Measurements from ENCODE around the gene PNKP.

Gene PNKP

GRCh38 chr19:49866933-49867782 lies at the start of gene PNKP:
TSS of gene PNKP (minus strand) at chr19:49867576. CDS start at chr19:49867204, 372 bp downstream.
- no peaks in the 10 kb centered on the region for H3K27me3 ChIP-seq (ENCODE audit: control insufficient read depth, insufficient read depth, low read length)
- H3K36me3 ChIP-seq (ENCODE audit: control insufficient read depth, insufficient read depth, low read length): peaks cover 10% of the 10 kb centered on the region
- H3K4me1 ChIP-seq (ENCODE audit: control insufficient read depth, insufficient read depth, low read length): 0 out of 2 replicates have a peak, but pooled peaks cover 3% of the 10 kb centered on the region
- no peaks in the 10 kb centered on the region for H3K9me3 ChIP-seq (ENCODE audit: control insufficient read depth, insufficient read depth, low read length)
- no peak for DNase-seq (ENCODE audit: low read depth, low spot score)
- no peak within 1 kb of the TSS for H3K27ac ChIP-seq (ENCODE audit: low read length)
- peak within 1 kb of the TSS; percentile 58 for H3K4me3 ChIP-seq (ENCODE audit: low read length)
- WGBS (ENCODE audit: insufficient coverage, insufficient read length): no CpG with 5 or more reads among the region's 65 CpGs

- Histone ChIP-seq H3K9me3 (ENCODE audit: control insufficient read depth, insufficient read depth, low read length) (no peaks in the 10 kb centered on the region), H3K27me3 (ENCODE audit: control insufficient read depth, insufficient read depth, low read length) (no peaks in the 10 kb centered on the region), H3K27ac (ENCODE audit: low read length) (no peak overlapping the region), H3K4me1 (ENCODE audit: control insufficient read depth, insufficient read depth, low read length) (no peaks in the 10 kb centered on the region), H3K36me3 (ENCODE audit: control insufficient read depth, insufficient read depth, low read length) (peaks cover 15% of the 10 kb centered on the region), H3K4me3 (ENCODE audit: low read length) (no peak overlapping the region)
- WGBS (ENCODE audit: insufficient coverage, insufficient read length): no CpG with 5 or more reads among the region's 6 CpGs
- DNase-seq (ENCODE audit: low read depth, low spot score): no peak
Observed at GRCh38 chr19:49915271-49915670, 47.9 kb upstream of the PNKP start.

GRCh38 chr19:49913720-49914119 lies 46.3 kb upstream of the PNKP start:
- H3K4me3 ChIP-seq (ENCODE audit: low read length): no peak overlapping the region
- no CpG with 5 or more reads among the region's 10 CpGs for WGBS (ENCODE audit: insufficient coverage, insufficient read length)
- H3K4me1 ChIP-seq (ENCODE audit: control insufficient read depth, insufficient read depth, low read length): no peaks in the 10 kb centered on the region
- DNase-seq (ENCODE audit: low read depth, low spot score): no peak
- H3K36me3 ChIP-seq (ENCODE audit: control insufficient read depth, insufficient read depth, low read length): peaks cover 22% of the 10 kb centered on the region
- H3K27ac ChIP-seq (ENCODE audit: low read length): no peak overlapping the region
- no peaks in the 10 kb centered on the region for H3K9me3 ChIP-seq (ENCODE audit: control insufficient read depth, insufficient read depth, low read length)
- H3K27me3 ChIP-seq (ENCODE audit: control insufficient read depth, insufficient read depth, low read length): no peaks in the 10 kb centered on the region

DNA sequence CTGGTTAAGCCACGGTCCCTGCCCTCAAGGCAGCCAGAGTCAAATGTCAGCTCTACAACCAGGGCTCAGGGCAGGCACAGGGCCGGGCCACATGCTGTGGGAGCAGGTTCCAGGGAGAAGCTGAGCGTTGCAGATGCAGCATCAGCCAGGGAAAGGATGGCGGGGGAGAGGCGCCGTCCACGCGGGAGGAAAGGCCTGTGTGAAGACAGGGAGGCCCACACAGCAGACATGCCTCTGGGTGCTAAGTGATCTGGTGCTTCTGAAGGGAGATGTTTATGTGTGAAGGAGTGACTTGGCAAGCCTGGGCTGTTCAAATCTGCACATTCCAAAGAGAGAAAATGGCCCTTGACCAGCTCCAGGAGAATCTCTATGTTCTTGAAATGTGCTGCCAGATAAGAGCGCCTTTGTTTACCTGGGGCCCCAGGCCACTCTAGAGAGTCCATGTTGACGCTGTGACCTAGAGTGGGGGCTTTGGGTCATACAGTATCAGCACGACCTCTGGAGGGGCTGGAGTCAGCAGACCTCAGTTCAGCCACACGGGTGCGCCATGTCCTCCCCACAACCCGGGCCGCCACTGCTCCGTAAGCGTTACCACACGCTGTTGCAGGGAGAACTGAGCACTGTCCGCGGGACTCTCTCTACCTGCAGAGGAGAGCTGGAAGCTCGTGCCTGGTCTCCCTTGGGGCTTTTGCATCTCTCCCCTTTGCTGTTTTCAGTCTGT lies 45.7 kb upstream of the PNKP start:
- Histone ChIP-seq H3K27ac (ENCODE audit: low read length) (no peak overlapping the region), H3K36me3 (ENCODE audit: control insufficient read depth, insufficient read depth, low read length) (peaks cover 22% of the 10 kb centered on the region), H3K4me3 (ENCODE audit: low read length) (no peak overlapping the region), H3K27me3 (ENCODE audit: control insufficient read depth, insufficient read depth, low read length) (no peaks in the 10 kb centered on the region), H3K9me3 (ENCODE audit: control insufficient read depth, insufficient read depth, low read length) (no peaks in the 10 kb centered on the region), H3K4me1 (ENCODE audit: control insufficient read depth, insufficient read depth, low read length) (no peaks in the 10 kb centered on the region)
- no peak for DNase-seq (ENCODE audit: low read depth, low spot score)
- no CpG with 5 or more reads among the region's 21 CpGs for WGBS (ENCODE audit: insufficient coverage, insufficient read length)

- no peak for DNase-seq (ENCODE audit: low read depth, low spot score)
- H3K4me1 ChIP-seq (ENCODE audit: control insufficient read depth, insufficient read depth, low read length): peaks cover 2% of the 10 kb centered on the region; the same call in 1 of the 2 replicates
- H3K27me3 ChIP-seq (ENCODE audit: control insufficient read depth, insufficient read depth, low read length): no peaks in the 10 kb centered on the region
- no peak overlapping the region for H3K27ac ChIP-seq (ENCODE audit: low read length)
- peaks cover 27% of the 10 kb centered on the region for H3K36me3 ChIP-seq (ENCODE audit: control insufficient read depth, insufficient read depth, low read length)
- H3K4me3 ChIP-seq (ENCODE audit: low read length): no peak overlapping the region
- no peaks in the 10 kb centered on the region for H3K9me3 ChIP-seq (ENCODE audit: control insufficient read depth, insufficient read depth, low read length)
- WGBS (ENCODE audit: insufficient coverage, insufficient read length): no CpG with 5 or more reads among the region's 9 CpGs
Observed at GRCh38 chr19:49911381-49912145, 44.2 kb upstream of the PNKP start.

GRCh38 chr19:49910179-49910578 lies 42.8 kb upstream of the PNKP start:
- no peak for DNase-seq (ENCODE audit: low read depth, low spot score)
- no CpG with 5 or more reads among the region's 5 CpGs for WGBS (ENCODE audit: insufficient coverage, insufficient read length)

DNA sequence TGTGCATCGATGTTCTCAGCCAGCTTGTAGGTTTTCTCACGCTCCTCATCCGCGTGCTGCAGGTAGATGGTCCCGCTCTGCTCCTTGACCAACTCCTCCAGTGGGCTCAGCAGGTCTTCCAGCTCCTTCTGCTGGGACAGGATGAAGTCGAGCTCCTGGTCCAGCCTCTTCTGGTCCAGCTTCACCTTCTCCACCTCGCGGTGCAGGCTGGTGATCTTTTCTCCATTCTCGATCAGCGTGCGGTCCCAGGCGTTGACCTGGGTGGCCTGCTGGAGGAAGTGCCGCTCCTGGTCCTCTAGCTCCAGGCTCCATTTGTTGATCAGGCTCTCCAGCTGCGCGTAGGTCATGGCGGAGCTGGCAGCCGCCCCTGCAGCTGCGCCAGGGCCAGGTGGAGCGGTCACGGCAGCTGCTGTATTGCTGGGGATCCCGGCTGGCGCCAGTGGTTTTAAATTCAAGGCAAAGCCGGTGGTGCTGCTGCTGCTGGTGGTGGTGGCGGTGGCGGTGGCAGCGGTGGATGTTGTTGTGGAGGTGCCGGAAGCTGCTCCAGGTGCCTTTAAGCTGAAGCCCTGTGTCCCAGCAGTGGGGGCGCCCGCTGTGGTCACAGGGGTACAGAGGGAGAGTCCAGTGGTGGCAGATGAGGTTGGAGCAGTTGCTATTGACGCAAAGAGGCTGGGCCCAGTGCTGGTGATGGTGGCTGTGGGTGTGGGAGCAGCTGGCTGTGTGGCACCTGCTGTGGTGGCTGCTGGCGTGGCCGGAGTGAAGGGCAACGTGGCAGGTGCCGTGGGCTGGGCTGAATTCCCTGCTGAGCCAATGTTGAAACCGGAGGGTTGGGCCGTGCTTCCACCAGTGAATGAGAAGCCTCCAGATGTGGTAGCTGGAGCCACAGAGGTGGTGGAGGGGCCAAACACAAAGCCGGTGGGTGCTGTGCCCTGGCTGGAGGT lies 41.4 kb upstream of the PNKP start:
- peaks cover 2% of the 10 kb centered on the region; the same call in 1 of the 2 replicates for H3K4me1 ChIP-seq (ENCODE audit: control insufficient read depth, insufficient read depth, low read length)
- H3K27me3 ChIP-seq (ENCODE audit: control insufficient read depth, insufficient read depth, low read length): no peaks in the 10 kb centered on the region
- H3K27ac ChIP-seq (ENCODE audit: low read length): no peak overlapping the region
- no peaks in the 10 kb centered on the region for H3K9me3 ChIP-seq (ENCODE audit: control insufficient read depth, insufficient read depth, low read length)
- peaks cover 17% of the 10 kb centered on the region for H3K36me3 ChIP-seq (ENCODE audit: control insufficient read depth, insufficient read depth, low read length)
- WGBS (ENCODE audit: insufficient coverage, insufficient read length): no CpG with 5 or more reads among the region's 37 CpGs
- no peak overlapping the region for H3K4me3 ChIP-seq (ENCODE audit: low read length)
- no peak for DNase-seq (ENCODE audit: low read depth, low spot score)

More at GRCh38 chr19:49910179-49910578, 42.8 kb upstream of the PNKP start:
- H3K4me1 ChIP-seq (ENCODE audit: control insufficient read depth, insufficient read depth, low read length): peaks cover 2% of the 10 kb centered on the region; the same call in 1 of the 2 replicates
- no peak overlapping the region for H3K27ac ChIP-seq (ENCODE audit: low read length)
- H3K9me3 ChIP-seq (ENCODE audit: control insufficient read depth, insufficient read depth, low read length): no peaks in the 10 kb centered on the region
- no peak overlapping the region for H3K4me3 ChIP-seq (ENCODE audit: low read length)
- H3K27me3 ChIP-seq (ENCODE audit: control insufficient read depth, insufficient read depth, low read length): no peaks in the 10 kb centered on the region
- H3K36me3 ChIP-seq (ENCODE audit: control insufficient read depth, insufficient read depth, low read length): peaks cover 19% of the 10 kb centered on the region

GRCh38 chr19:49907745-49908446 lies 40.5 kb upstream of the PNKP start:
- no peak for DNase-seq (ENCODE audit: low read depth, low spot score)
- no peaks in the 10 kb centered on the region for H3K9me3 ChIP-seq (ENCODE audit: control insufficient read depth, insufficient read depth, low read length)
- no peak overlapping the region for H3K27ac ChIP-seq (ENCODE audit: low read length)
- peaks cover 17% of the 10 kb centered on the region for H3K36me3 ChIP-seq (ENCODE audit: control insufficient read depth, insufficient read depth, low read length)
- WGBS (ENCODE audit: insufficient coverage, insufficient read length): no CpG with 5 or more reads among the region's 23 CpGs
- H3K4me1 ChIP-seq (ENCODE audit: control insufficient read depth, insufficient read depth, low read length): peaks cover 2% of the 10 kb centered on the region; the same call in 1 of the 2 replicates
- no peak overlapping the region for H3K4me3 ChIP-seq (ENCODE audit: low read length)
- H3K27me3 ChIP-seq (ENCODE audit: control insufficient read depth, insufficient read depth, low read length): no peaks in the 10 kb centered on the region

DNA sequence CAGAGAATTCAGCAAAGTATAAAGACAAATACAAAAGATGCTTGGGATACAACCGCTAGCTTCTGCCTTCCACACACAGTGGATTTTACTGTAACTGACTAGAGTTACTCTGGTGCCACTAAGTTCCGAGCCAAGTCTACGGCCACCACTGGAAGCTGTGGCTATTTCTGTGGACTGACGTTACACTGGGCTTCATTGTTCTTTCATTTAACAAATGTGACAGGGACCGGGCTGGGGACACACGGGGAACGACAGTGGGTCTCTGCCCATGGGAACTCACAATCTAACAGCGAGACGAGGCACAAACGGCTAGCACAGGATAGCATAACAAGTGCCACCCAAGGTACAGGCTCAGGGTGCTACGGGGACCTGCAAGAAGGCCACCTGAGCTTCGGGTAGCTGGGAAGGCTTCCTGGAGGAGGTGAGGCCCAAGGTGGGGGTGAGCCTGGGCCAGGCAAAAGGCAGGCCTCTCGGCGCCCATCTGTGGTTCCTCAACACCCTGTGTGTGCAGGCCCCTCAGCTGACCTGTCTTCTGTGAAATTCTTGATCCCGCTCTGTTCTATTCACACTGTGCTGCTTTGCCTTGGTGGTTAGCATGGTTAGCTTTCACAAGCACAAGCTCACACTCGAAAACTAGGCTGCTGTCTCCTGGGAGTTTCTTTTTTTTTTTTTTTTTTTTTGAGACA lies 39.6 kb upstream of the PNKP start:
- Histone ChIP-seq H3K4me3 (ENCODE audit: low read length) (no peak overlapping the region), H3K27me3 (ENCODE audit: control insufficient read depth, insufficient read depth, low read length) (no peaks in the 10 kb centered on the region), H3K27ac (ENCODE audit: low read length) (no peak overlapping the region), H3K4me1 (ENCODE audit: control insufficient read depth, insufficient read depth, low read length) (peaks cover 2% of the 10 kb centered on the region; the same call in 1 of the 2 replicates), H3K9me3 (ENCODE audit: control insufficient read depth, insufficient read depth, low read length) (no peaks in the 10 kb centered on the region), H3K36me3 (ENCODE audit: control insufficient read depth, insufficient read depth, low read length) (peaks cover 17% of the 10 kb centered on the region)
- no peak for DNase-seq (ENCODE audit: low read depth, low spot score)
- WGBS (ENCODE audit: insufficient coverage, insufficient read length): no CpG with 5 or more reads among the region's 16 CpGs

Data from iPS DF 6.9 (cell line).